HUES64 (cell line): ENCODE data around the gene ASB18.

Source experiments
- H3K27ac ChIP-seq: 2 replicates; pipeline ENCODE4 v1.7.0; 2013; ENCODE audit warnings: low read depth, low read length, inconsistent platforms
- H3K27me3 ChIP-seq: 2 replicates; pipeline ENCODE4 v1.6.1; 2013; ENCODE audit warnings: mild to moderate bottlenecking, low read length; ENCODE audit not compliant: insufficient read depth
- H3K36me3 ChIP-seq: 2 replicates; pipeline ENCODE4 v1.6.1; 2013; ENCODE audit warnings: mild to moderate bottlenecking, low read length; ENCODE audit not compliant: insufficient read depth
- H3K4me1 ChIP-seq: 2 replicates; pipeline ENCODE4 v1.6.1; 2013; ENCODE audit warnings: mild to moderate bottlenecking, low read length, moderate library complexity; ENCODE audit not compliant: insufficient read depth
- H3K4me3 ChIP-seq: 2 replicates; pipeline ENCODE4 v1.5.1; 2013; ENCODE audit warnings: mild to moderate bottlenecking, low read length, moderate library complexity
- H3K9ac ChIP-seq: 2 replicates; pipeline ENCODE4 v1.6.1; 2013; ENCODE audit warnings: mild to moderate bottlenecking, low read depth, low read length
- H3K9me3 ChIP-seq: 2 replicates; pipeline ENCODE4 v1.6.1; 2013; ENCODE audit warnings: low read depth, low read length; ENCODE audit not compliant: insufficient read depth
- WGBS: fragments of 150-250, 120-280 bp; methylation state at CpG from one replicate; pipeline ENCODE4 v1.1.7; 2013; ENCODE audit warnings: missing lambda C conversion rate; 5-methylcytosine and 5-hydroxymethylcytosine counted together

The ASB18 gene

GRCh38 chr2:236158969-236159777, 105.0 kb downstream of the ASB18 start:
- H3K27ac ChIP-seq: peak overlapping the region; percentile 76; the same call in 1 of the 2 replicates
- WGBS: 2% methylated on average over 45 of the region's 45 CpGs
- peak overlapping the region; percentile 29 for H3K4me3 ChIP-seq
- peaks cover 99% of the 10 kb centered on the region for H3K27me3 ChIP-seq
- H3K9me3 ChIP-seq: no peaks in the 10 kb centered on the region
- H3K9ac ChIP-seq: peak overlapping the region; percentile 1; the same call in 1 of the 2 replicates
- peaks cover 27% of the 10 kb centered on the region for H3K4me1 ChIP-seq
- no peaks in the 10 kb centered on the region for H3K36me3 ChIP-seq

DNA sequence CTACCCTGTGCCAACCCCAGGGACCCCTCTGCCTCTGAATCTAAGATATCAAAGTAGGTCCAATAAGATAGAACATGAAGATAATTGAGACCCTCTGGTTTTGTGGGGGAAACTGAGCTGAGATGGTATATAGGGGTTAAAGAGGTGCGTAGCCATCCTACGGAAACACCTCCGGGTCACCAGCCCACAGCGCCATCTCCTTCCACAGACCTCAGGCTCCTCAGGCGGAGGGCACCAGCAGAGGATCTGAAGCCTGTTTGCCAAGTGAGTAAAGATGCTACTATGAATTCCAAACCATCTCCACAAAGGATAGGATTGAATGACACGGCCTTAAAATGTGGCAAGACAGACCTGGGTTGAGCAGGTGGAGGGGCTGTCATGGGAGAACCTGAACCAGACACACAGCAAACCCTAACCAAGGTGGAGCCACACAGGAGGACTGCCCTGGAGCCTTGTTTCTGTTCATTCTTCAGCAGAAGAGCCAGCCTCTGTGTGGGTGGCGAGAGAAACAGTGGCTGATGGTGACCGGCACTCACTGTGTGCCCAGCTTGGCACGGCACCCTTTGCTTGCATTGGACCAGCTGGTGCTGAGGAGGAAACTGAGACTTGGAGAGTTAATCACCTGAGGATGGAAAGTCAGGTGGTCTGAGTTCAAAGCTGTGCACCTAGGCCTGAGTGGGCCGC, 106.2 kb downstream of the ASB18 start:
- no peaks in the 10 kb centered on the region for H3K36me3 ChIP-seq
- peaks cover 26% of the 10 kb centered on the region for H3K4me1 ChIP-seq
- H3K27ac ChIP-seq: no peak overlapping the region
- H3K9ac ChIP-seq: no peak overlapping the region
- WGBS: 91% methylated on average over 10 of the region's 10 CpGs
- peaks cover 92% of the 10 kb centered on the region for H3K27me3 ChIP-seq
- H3K9me3 ChIP-seq: 0 out of 2 replicates have a peak, but pooled peaks cover 3% of the 10 kb centered on the region
- H3K4me3 ChIP-seq: no peak overlapping the region

GRCh38 chr2:236157366-236157765, 106.8 kb downstream of the ASB18 start:
- 94% methylated on average over 5 of the region's 6 CpGs for WGBS
- H3K9me3 ChIP-seq: 0 out of 2 replicates have a peak, but pooled peaks cover 8% of the 10 kb centered on the region
- no peak overlapping the region for H3K4me3 ChIP-seq
- no peak overlapping the region for H3K9ac ChIP-seq
- H3K27ac ChIP-seq: no peak overlapping the region
- H3K27me3 ChIP-seq: peaks cover 86% of the 10 kb centered on the region
- H3K36me3 ChIP-seq: no peaks in the 10 kb centered on the region
- H3K4me1 ChIP-seq: peaks cover 20% of the 10 kb centered on the region

DNA sequence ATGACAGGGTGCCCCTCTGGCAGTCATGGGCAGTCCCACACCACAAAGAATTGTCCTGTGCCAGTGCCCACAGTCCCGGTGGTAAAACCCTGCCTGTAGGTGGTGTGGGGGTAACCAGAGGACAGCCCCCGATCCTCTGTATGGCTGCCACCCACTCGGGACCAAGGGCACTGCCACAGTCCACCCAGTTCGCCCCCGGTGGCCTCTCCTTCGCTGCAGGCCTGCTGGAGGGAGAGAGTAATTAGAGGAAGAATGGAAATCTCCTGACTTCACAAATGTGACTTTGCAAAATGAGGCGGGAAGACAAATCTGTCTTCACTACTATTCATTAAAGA, 107.4 kb downstream of the ASB18 start:
- Histone ChIP-seq H3K36me3 (no peaks in the 10 kb centered on the region), H3K9me3 (0 out of 2 replicates have a peak, but pooled peaks cover 8% of the 10 kb centered on the region), H3K27me3 (peaks cover 81% of the 10 kb centered on the region), H3K4me1 (peaks cover 15% of the 10 kb centered on the region), H3K4me3 (no peak overlapping the region), H3K9ac (no peak overlapping the region), H3K27ac (no peak overlapping the region)
- 89% methylated on average over 6 of the region's 7 CpGs for whole genome bisulfite sequencing

- no peak overlapping the region for H3K27ac ChIP-seq
- no peak overlapping the region for H3K9ac ChIP-seq
- H3K36me3 ChIP-seq: no peaks in the 10 kb centered on the region
- WGBS: 90% methylated on average over 16 of the region's 16 CpGs
- H3K27me3 ChIP-seq: peaks cover 75% of the 10 kb centered on the region
- H3K9me3 ChIP-seq: 0 out of 2 replicates have a peak, but pooled peaks cover 8% of the 10 kb centered on the region
- no peak overlapping the region for H3K4me3 ChIP-seq
- H3K4me1 ChIP-seq: peaks cover 10% of the 10 kb centered on the region
These were observed 107.9 kb downstream of the ASB18 start for GRCh38 chr2:236156095-236156859.

DNA sequence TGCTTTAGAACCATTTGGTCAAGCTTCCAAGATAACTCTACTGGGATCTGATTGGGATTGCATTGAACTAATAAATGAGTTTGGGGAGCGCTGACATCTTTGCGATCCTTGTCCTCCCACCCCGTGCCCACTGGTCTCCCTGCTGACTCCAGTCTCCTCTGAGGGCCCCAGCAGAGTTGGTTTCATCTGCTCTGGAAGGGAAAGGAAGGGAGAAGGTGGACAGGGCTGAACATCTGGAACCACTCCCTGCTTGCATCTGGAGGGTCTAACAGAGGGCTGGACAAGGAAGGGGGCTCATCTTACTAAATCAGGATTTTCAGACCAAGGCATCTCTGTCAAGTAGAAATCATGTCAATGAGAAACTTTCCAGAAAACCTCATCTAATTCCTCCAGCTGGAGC, 108.8 kb downstream of the ASB18 start:
- 93% methylated on average over 3 of the region's 3 CpGs for WGBS
- Histone ChIP-seq H3K27me3 (peaks cover 67% of the 10 kb centered on the region), H3K9ac (no peak overlapping the region), H3K36me3 (no peaks in the 10 kb centered on the region), H3K4me1 (peaks cover 7% of the 10 kb centered on the region), H3K27ac (no peak overlapping the region), H3K9me3 (0 out of 2 replicates have a peak, but pooled peaks cover 8% of the 10 kb centered on the region), H3K4me3 (no peak overlapping the region)

DNA sequence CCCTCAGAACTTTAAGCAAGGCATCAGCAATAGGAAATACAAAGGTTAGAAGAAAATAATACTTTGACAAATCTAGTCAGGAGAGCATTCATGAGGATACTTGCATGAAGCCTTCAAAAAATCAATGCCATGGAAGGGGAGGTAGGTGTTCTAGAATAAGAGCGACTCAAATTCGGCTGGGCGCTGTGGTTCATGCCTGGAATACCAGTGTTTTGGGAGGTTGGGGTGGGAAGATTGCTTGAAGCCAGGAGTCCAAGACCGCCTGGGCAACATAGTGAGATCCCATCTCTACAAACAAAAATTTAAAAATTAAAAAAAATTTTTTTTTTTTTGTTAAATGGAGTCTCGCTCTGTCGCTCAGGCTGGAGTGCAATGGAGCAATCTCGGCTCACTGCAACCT, 117.8 kb downstream of the ASB18 start:
- peaks cover 7% of the 10 kb centered on the region; the same call in 1 of the 2 replicates for H3K4me1 ChIP-seq
- H3K27me3 ChIP-seq: peaks cover 28% of the 10 kb centered on the region
- no peaks in the 10 kb centered on the region for H3K9me3 ChIP-seq
- no peaks in the 10 kb centered on the region for H3K36me3 ChIP-seq
- H3K9ac ChIP-seq: no peak overlapping the region
- 95% methylated on average over 6 of the region's 7 CpGs for WGBS
- no peak overlapping the region for H3K27ac ChIP-seq
- no peak overlapping the region for H3K4me3 ChIP-seq

DNA sequence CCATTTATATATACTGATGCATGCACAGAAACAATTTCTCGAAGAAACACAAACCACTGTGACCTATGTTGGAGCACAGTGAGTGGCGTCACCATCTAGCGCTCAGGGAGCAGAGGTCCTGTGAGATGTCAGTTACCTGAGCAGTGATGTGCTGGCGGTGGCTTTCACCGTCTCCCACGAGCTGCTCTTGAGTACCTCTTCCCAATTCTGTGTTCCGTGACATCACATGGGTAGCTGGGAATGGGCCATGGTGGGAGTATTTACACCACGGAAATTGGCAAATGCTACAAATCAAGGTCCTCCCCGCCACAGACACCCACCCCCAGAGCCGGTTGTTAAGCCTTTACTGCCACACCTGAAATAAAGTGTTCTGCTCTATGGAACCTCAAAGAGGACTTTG, 120.4 kb downstream of the ASB18 start:
- WGBS: 96% methylated on average over 10 of the region's 10 CpGs
- H3K27ac ChIP-seq: no peak overlapping the region
- H3K9me3 ChIP-seq: no peaks in the 10 kb centered on the region
- H3K27me3 ChIP-seq: peaks cover 24% of the 10 kb centered on the region
- H3K36me3 ChIP-seq: no peaks in the 10 kb centered on the region
- H3K4me1 ChIP-seq: peaks cover 7% of the 10 kb centered on the region; the same call in 1 of the 2 replicates
- no peak overlapping the region for H3K4me3 ChIP-seq
- H3K9ac ChIP-seq: no peak overlapping the region
